ENCODE data around the gene BFSP2.

BFSP2 gene

DNA sequence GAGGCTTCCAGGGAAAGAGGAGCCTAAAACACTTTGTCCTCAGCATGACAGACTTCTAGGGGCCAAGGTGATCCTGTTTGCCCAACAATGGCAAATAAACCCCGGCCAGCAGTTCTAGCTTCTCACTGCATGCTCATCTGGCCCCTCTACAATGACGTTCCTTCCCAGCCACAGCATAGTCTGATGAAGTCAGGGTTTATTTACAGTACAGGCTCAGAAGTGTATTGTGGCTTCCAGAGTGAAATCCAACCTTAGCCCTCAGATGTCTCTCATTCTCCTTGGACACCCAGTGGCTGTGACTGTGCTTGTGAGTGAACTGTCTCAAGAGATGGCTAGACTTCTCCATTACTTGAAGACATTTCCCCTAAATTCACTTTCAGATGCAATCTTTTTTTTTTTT is 40.8 kb downstream of the BFSP2 start:
- no peak for DNase-seq (ENCODE audit: extremely low read depth, low read depth)
- no peak overlapping the region for H3K4me3 ChIP-seq (replicated peaks; ENCODE audit: low read depth, low read length)
- TF ChIP-seq, protein P1, sequence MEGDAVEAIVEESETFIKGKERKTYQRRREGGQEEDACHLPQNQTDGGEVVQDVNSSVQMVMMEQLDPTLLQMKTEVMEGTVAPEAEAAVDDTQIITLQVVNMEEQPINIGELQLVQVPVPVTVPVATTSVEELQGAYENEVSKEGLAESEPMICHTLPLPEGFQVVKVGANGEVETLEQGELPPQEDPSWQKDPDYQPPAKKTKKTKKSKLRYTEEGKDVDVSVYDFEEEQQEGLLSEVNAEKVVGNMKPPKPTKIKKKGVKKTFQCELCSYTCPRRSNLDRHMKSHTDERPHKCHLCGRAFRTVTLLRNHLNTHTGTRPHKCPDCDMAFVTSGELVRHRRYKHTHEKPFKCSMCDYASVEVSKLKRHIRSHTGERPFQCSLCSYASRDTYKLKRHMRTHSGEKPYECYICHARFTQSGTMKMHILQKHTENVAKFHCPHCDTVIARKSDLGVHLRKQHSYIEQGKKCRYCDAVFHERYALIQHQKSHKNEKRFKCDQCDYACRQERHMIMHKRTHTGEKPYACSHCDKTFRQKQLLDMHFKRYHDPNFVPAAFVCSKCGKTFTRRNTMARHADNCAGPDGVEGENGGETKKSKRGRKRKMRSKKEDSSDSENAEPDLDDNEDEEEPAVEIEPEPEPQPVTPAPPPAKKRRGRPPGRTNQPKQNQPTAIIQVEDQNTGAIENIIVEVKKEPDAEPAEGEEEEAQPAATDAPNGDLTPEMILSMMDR (IDR thresholded peaks at IDR 0.05; ENCODE audit: low read depth, low read length, missing control alignments) = no peak

DNA sequence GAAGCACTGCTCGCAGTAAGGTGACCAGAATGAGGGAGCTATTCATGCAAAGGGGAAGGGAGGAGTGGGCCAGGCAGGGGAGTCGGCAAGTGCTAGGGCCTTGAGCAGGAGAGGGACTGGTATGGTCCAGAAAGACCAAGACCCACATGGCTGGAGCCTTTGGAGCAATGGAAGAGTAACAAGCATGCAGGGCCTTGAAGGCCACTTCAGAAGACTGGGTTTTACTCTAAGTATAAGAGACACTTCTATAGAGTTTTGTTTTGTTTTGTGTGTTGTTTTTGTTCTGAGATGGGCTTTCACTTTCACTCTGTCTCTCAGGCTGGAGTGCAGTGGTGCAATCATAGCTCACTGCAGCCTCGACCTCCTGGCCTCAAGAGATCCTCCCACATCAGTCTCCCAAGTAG is 42.0 kb downstream of the BFSP2 start:
- H3K4me3 ChIP-seq (replicated peaks; ENCODE audit: low read depth, low read length) = no peak overlapping the region
- no peak for DNase-seq (ENCODE audit: extremely low read depth, low read depth)
- TF ChIP-seq, protein P1 (IDR thresholded peaks at IDR 0.05; ENCODE audit: low read depth, low read length, missing control alignments) = no peak

DNA sequence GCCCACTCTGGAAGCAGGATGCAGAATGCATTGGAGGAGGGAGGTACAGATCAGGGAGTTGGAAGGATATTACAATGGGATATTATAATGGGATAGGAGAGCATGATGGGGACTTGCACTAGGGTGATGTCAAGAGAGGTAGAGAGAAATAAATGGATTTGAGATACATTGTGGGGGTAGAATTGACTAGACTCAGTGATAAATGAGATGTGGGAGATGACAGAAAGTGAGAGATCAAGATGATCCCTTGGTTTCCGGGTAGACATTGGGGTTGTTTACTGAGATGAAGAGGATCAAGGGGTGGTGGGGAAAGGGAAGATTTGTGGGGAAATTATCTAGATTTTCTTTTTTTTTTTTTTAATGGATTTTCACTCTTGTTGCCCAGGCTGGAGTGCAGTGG is 42.7 kb downstream of the BFSP2 start:
- no peak for DNase-seq (ENCODE audit: extremely low read depth, low read depth)
- no peak overlapping the region for H3K4me3 ChIP-seq (replicated peaks; ENCODE audit: low read depth, low read length)

DNA sequence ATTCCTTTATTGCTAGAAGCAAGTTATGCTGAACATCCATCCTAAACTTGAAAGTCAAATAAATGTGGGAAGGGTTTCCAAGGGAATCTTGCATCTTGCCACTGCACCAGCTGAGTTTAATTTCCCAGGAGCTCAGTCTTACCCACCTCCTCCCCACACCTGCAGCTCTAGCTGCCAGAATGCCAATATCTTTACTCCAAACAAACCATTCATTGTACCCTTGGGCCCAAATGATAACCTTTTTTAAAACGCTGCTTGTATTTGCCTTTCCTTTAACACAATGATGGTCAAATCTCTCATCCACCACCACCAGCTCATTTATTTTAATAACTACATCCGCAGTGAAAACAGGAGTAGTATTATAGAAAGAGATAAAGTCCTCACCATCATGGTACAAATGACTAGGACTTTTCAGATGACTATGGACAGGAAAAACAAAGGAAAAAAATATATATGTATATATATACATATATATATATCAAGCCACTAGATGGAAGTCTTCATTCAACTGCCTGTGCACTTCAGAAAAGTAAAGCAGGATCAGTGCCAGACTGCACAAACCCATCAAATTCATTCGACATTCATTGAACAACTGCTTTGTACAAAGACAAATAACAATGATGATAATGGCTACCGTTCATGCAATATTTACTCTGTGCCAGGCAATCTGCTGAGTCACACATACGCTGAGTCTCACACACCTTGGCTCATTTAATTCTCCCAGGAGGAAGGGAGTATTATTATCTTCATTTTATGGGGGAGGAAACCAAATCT is 44.0 kb downstream of the BFSP2 start:
- H3K4me3 ChIP-seq (replicated peaks; ENCODE audit: low read depth, low read length) = no peak overlapping the region
- no peak for DNase-seq (ENCODE audit: extremely low read depth, low read depth)
- TF ChIP-seq, protein P1 (IDR thresholded peaks at IDR 0.05; ENCODE audit: low read depth, low read length, missing control alignments) = no peak

More for the DNA sequence above, 42.7 kb downstream of the BFSP2 start:
- TF ChIP-seq, protein P1 (IDR thresholded peaks at IDR 0.05; ENCODE audit: low read depth, low read length, missing control alignments) = no peak

DNA sequence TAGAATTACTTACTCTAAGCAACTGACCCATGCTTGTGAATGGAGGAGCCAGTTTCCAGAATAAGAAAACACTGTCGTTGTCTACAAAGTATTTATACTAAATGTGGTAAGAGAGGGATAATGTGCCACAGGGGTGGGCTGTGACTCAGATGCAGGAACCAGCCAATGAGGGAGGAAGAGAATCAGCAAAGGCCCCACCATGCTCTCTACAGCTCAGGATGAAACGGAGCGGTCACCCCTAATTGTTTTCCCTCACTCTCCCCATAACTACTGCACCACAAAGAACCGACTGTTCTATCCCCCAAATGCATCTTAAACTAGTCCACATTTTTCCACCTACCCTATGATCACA is 44.5 kb downstream of the BFSP2 start:
- TF ChIP-seq, protein P1 (IDR thresholded peaks at IDR 0.05; ENCODE audit: low read depth, low read length, missing control alignments) = no peak
- no peak overlapping the region for H3K4me3 ChIP-seq (replicated peaks; ENCODE audit: low read depth, low read length)
- no peak for DNase-seq (ENCODE audit: extremely low read depth, low read depth)

DNA sequence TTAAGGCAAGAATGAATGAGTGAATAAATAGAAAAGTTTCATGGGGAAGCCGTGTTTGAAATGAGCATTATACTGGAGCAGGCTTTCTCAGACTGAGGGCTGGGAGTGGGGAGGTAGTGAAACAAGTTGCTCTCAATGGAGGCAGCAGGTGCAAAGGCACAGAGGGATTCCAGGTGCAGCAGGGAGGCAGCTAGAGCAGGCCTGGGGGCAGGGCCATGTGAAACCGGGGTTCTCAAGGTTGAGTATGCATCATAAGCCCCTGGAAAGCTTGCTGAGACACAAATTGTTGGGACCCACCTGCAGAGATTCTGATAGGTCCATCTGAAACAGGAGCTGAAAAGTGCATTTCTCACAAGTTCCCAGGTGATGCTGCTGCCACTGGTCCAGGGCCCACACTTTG is 45.3 kb downstream of the BFSP2 start:
- TF ChIP-seq, protein P1 (IDR thresholded peaks at IDR 0.05; ENCODE audit: low read depth, low read length, missing control alignments) = no peak
- no peak overlapping the region for H3K4me3 ChIP-seq (replicated peaks; ENCODE audit: low read depth, low read length)
- DNase-seq (ENCODE audit: extremely low read depth, low read depth) = no peak
